PC-3 (cell line): ENCODE measurements around the gene RHOH. TPM values are rescaled to one million over a fixed set of nuclear protein-coding genes. Genes with fewer than 3 reads are reported as not detected.

ENCODE experiments used
- ATAC-seq: fragments of 200-7000 bp; cut with Tn5 transposase; 2 replicates; pipeline ENCODE4 v1.9.1; 2020; ENCODE audit warnings: mild to moderate bottlenecking, moderate library complexity
- BruUV-seq: library from RNA; stranded (reverse); fragments of 400-500 nt; replicated peaks from 2 replicates; lab custom pipeline; 2021; lab: Mats Ljungman, UMichigan
- CTCF ChIA-PET: fragments of 300-600 bp; sonication (Branson Sonifier 250); formaldehyde crosslinking; loops from one replicate; lab custom pipeline; 2022; ENCODE audit warnings: antibody characterized with exemption; lab: Charles Lee
- POLR2A ChIA-PET: fragments of 300-600 bp; sonication (Branson Sonifier 250); formaldehyde crosslinking; loops from one replicate; lab custom pipeline; 2022; ENCODE audit warnings: antibody characterized with exemption; ENCODE audit not compliant: unreplicated experiment; lab: Charles Lee
- DNase-seq: peaks from one replicate; pipeline ENCODE4 v3.0.0-alpha.2; 2015
- H2AFZ ChIP-seq: fragments of 300-600 bp; sonication (generic); 2 replicates; pipeline ENCODE4 v1.6.0; 2016; ENCODE audit warnings: antibody characterized with exemption, low read length
- H3F3A ChIP-seq: fragments of 300-600 bp; sonication (generic); one replicate; pipeline ENCODE4 v1.6.0; 2017; ENCODE audit warnings: antibody characterized with exemption, low read length, control low read depth, mild to moderate bottlenecking; ENCODE audit not compliant: unreplicated experiment
- H3K27ac ChIP-seq: fragments of 300-600 bp; sonication (generic); 2 replicates; pipeline ENCODE4 v1.5.1; 2016; ENCODE audit warnings: mild to moderate bottlenecking, low read length
- H3K27me3 ChIP-seq: fragments of 300-600 bp; sonication (generic); 2 replicates; pipeline ENCODE4 v1.6.1; 2016; ENCODE audit warnings: low read length, mixed read lengths
- H3K36me3 ChIP-seq: fragments of 300-600 bp; sonication (generic); 2 replicates; pipeline ENCODE4 v1.6.1; 2016; ENCODE audit warnings: low read depth, mixed run types, low read length, mixed read lengths
- H3K4me1 ChIP-seq: fragments of 300-600 bp; sonication (generic); 2 replicates; pipeline ENCODE4 v1.5.1; 2016; ENCODE audit warnings: low read length; ENCODE audit not compliant: insufficient read depth
- H3K4me2 ChIP-seq: fragments of 300-600 bp; sonication (generic); 2 replicates; pipeline ENCODE4 v1.6.0; 2016; ENCODE audit warnings: low read length
- H3K4me3 ChIP-seq: fragments of 300-600 bp; sonication (generic); 2 replicates; pipeline ENCODE4 v1.5.1; 2016; ENCODE audit warnings: mild to moderate bottlenecking, low read length, mixed read lengths
- H3K79me2 ChIP-seq: fragments of 300-600 bp; sonication (generic); 2 replicates; pipeline ENCODE4 v1.6.1; 2017; ENCODE audit warnings: low read length, mixed read lengths
- H3K9ac ChIP-seq: fragments of 300-600 bp; sonication (generic); 2 replicates; pipeline ENCODE4 v1.6.0; 2016; ENCODE audit warnings: mild to moderate bottlenecking, low read length
- H3K9me2 ChIP-seq: fragments of 300-600 bp; sonication (generic); replicated peaks from 2 replicates; pipeline ENCODE4 v1.6.1; 2016; ENCODE audit warnings: mixed run types, low read length, mixed read lengths
- H3K9me3 ChIP-seq: fragments of 300-600 bp; sonication (generic); 2 replicates; pipeline ENCODE4 v1.6.1; 2016; ENCODE audit warnings: low read length, mixed read lengths
- H4K20me1 ChIP-seq: fragments of 300-600 bp; sonication (generic); 2 replicates; pipeline ENCODE4 v1.6.1; 2016; ENCODE audit warnings: low read length, mixed read lengths
- CTCF ChIP-seq: fragments of 300-600 bp; sonication (generic); conservative IDR thresholded peaks from 2 replicates; pipeline ENCODE4 v1.5.1; 2017; ENCODE audit warnings: antibody characterized with exemption, low read depth, mild to moderate bottlenecking, low read length
- EZH2 ChIP-seq: fragments of 300-600 bp; sonication (generic); IDR thresholded peaks from one replicate; pipeline ENCODE4 v1.6.1; 2017; ENCODE audit warnings: antibody characterized with exemption, mild to moderate bottlenecking, low read length; ENCODE audit not compliant: unreplicated experiment
- EZH2phosphoT487 ChIP-seq: fragments of 300-600 bp; sonication (generic); IDR thresholded peaks from 2 replicates; pipeline ENCODE4 v1.6.1; 2018; ENCODE audit warnings: mild to moderate bottlenecking, antibody characterized with exemption, low read length, borderline replicate concordance
- intact Hi-C: fragments of 100-400 bp; cut with micrococcal nuclease; formaldehyde crosslinking; loops from 2 replicates; pipeline ENCODE4 v1.9.0; 2023
- total RNA-seq: library from RNA; depleted of rRNA; stranded (reverse); fragments of >200 nt; gene quantifications from 2 replicates; pipeline ENCODE4 v1.2.3, GENCODE V29; 2014

RHOH gene
- total RNA-seq, 1 experiment from 2014 or later = not detected

DNA sequence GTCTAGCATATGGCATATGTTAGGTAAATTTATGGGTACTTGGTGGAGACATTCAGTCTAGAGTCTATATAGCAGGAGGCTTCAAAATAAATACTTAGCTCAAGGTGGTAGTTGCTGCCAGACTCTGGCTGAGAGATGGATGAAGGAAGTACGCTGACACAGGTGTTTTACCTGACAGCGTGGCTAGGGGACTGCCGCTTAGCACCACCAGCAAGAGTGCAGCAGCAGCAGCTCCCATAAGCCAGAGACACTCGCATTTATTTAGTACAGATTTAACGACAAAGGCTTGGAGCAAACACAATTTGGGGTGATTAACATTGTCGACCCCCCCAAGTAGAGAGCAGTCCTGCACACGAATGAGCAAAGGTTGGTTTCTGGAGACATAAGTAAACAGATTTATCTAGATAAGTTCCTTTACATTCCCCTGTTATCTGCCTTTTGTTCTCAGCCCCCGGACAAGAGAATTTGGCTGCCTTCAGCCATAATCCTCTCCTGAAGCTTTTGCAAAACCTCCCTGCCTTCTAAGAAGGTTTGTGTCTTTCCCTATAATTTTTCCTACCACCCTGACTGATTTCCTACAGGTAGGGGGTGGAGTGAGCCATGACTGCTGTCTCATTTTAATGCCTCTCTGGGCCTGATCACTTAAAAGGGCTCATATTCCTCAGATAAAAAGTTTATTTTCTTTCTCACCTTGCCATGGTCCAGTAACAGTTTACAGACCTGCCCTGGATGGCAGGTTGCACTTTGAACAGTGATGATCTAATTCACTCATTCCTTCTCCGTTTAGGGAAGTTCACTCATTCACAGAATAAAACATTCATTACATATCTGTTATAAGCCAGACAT is 64.6 kb downstream of the RHOH start:
- H3K9ac ChIP-seq = no peak overlapping the region
- no peak overlapping the region for H2AFZ ChIP-seq
- intact Hi-C loops = no loop called here
- ATAC-seq (no peak), DNase-seq (no peak)
- peaks cover 7% of the 10 kb centered on the region for H3K4me1 ChIP-seq
- ChIA-PET CTCF (no interaction called here), POLR2A (no interaction called here)
- H3K9me2 ChIP-seq = no peaks in the 10 kb centered on the region
- no peaks in the 10 kb centered on the region for H3K9me3 ChIP-seq
- H3K27ac ChIP-seq = no peak overlapping the region
- H4K20me1 ChIP-seq = no peaks in the 10 kb centered on the region
- TF ChIP-seq EZH2 (no peak), EZH2phosphoT487 (no peak), CTCF (no peak)
- H3K79me2 ChIP-seq = no peaks in the 10 kb centered on the region
- no TSS peak for BruUV-seq
- no peaks in the 10 kb centered on the region for H3K27me3 ChIP-seq
- H3K4me3 ChIP-seq = no peak overlapping the region
- no peaks in the 10 kb centered on the region for H3K36me3 ChIP-seq
- H3F3A ChIP-seq = no peaks in the 10 kb centered on the region
- no peak overlapping the region for H3K4me2 ChIP-seq

- H3K36me3 ChIP-seq = no peaks in the 10 kb centered on the region
- H3K4me1 ChIP-seq = peaks cover under 1% of the 10 kb centered on the region
- H3K9ac ChIP-seq = no peak overlapping the region
- H3F3A ChIP-seq = no peaks in the 10 kb centered on the region
- no peak overlapping the region for H2AFZ ChIP-seq
- H3K9me2 ChIP-seq = no peaks in the 10 kb centered on the region
- no peaks in the 10 kb centered on the region for H3K27me3 ChIP-seq
- H3K4me2 ChIP-seq = no peak overlapping the region
- H3K27ac ChIP-seq = no peak overlapping the region
- ATAC-seq = no peak
- ChIA-PET CTCF (no interaction called here), POLR2A (no interaction called here)
- no peaks in the 10 kb centered on the region for H4K20me1 ChIP-seq
- H3K4me3 ChIP-seq = no peak overlapping the region
- no peak for DNase-seq
- intact Hi-C loops = no loop called here
- BruUV-seq = no TSS peak
- H3K79me2 ChIP-seq = no peaks in the 10 kb centered on the region
- TF ChIP-seq CTCF (no peak), EZH2 (no peak), EZH2phosphoT487 (no peak)
- no peaks in the 10 kb centered on the region for H3K9me3 ChIP-seq
Measured at GRCh38 chr4:40262077-40262528, 65.3 kb downstream of the RHOH start.

- Histone ChIP-seq H3K36me3 (no peaks in the 10 kb centered on the region), H3K9me3 (no peaks in the 10 kb centered on the region), H4K20me1 (no peaks in the 10 kb centered on the region), H3K9ac (no peak overlapping the region), H3K4me2 (no peak overlapping the region), H3K79me2 (no peaks in the 10 kb centered on the region), H3F3A (no peaks in the 10 kb centered on the region), H3K27ac (no peak overlapping the region), H3K27me3 (no peaks in the 10 kb centered on the region), H3K4me1 (no peaks in the 10 kb centered on the region), H3K9me2 (no peaks in the 10 kb centered on the region), H3K4me3 (no peak overlapping the region), H2AFZ (no peak overlapping the region)
- intact Hi-C loops = no loop called here
- CTCF ChIA-PET = no interaction called here
- no peak for ATAC-seq
- no TSS peak for BruUV-seq
- TF ChIP-seq CTCF (no peak), EZH2 (no peak), EZH2phosphoT487 (no peak)
- no peak for DNase-seq
- POLR2A ChIA-PET = no interaction called here
Measured at GRCh38 chr4:40262861-40263260, 66.0 kb downstream of the RHOH start.
